Measurements from ENCODE around the gene ROBO1. TPM values are rescaled to one million over a fixed set of nuclear protein-coding genes. Genes with fewer than 3 reads are reported as not detected.

Gene ROBO1
- total and polyA plus RNA-seq, 2 of the 13 experiments (the other 11 are each of a cell fraction or from before 2014, with no cell fraction given) = 52.2 to 71.0 TPM

DNA sequence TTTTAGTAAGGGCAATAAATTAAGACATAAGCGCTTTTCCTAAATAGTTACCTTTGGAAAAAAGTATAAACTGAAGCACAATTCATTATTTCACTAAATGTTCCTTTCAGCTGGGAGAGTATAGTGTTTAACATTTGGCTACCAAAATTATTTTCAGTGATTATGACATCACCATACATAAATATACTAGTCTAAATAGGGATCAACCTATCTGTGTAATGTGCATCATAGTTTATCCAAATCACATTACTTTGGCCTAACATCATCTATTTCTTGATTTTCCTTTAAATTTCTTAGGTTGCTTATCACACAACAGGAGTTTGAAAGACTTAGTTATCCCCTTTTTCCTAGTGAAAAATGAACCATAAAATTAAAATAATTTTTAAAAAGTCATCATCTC is 738.9 kb downstream of the ROBO1 start:
- Histone ChIP-seq H3K27me3 (ENCODE audit: control insufficient read depth in 1 of 2, insufficient read depth in 2 of 2, low read length in 2 of 2) (no peaks in the 10 kb centered on the region), H3K9ac (ENCODE audit: insufficient read depth, low read depth, low read length) (no peak overlapping the region), H3K79me2 (ENCODE audit: insufficient read depth, low read length) (no peaks in the 10 kb centered on the region), H2AFZ (ENCODE audit: low read length) (no peak overlapping the region), H3K36me3 (replicated peaks in 1 of 2; ENCODE audit: control insufficient read depth in 1 of 2, insufficient read depth in 2 of 2, low read length in 2 of 2) (no peaks in the 10 kb centered on the region), H3K4me2 (ENCODE audit: low read depth, low read length) (no peak overlapping the region), H3K27ac (ENCODE audit: extremely low read length, insufficient read depth, low read length) (no peak overlapping the region), H3K4me3 (replicated peaks in 1 of 3; ENCODE audit: insufficient read depth in 1 of 3, low read depth in 2 of 3, low read length in 3 of 3) (no peak overlapping the region), H4K20me1 (ENCODE audit: insufficient read depth, low read length) (no peaks in the 10 kb centered on the region), H3K4me1 (ENCODE audit: insufficient read depth, low read length) (peaks cover 23% of the 10 kb centered on the region), H3K9me3 (ENCODE audit: low read length) (no peaks in the 10 kb centered on the region)
- in situ Hi-C loops (cut with HindIII; ENCODE audit: extremely low pct_ligation_motif_present, low pct_unique_long_range_greater_than_20kb) (no loop called here), intact Hi-C loops (cut with micrococcal nuclease; ENCODE audit: unreplicated experiment) (no loop called here)
- TF ChIP-seq KDM1A (CRISPR knock-in tag; IDR thresholded peaks at IDR 0.05) (no peak), CREB1 (IDR thresholded peaks at IDR 0.05) (0 out of 2 replicates have a peak, but pooled peaks have one; percentile 21), CREB1 (CRISPR knock-in tag; IDR thresholded peaks at IDR 0.05) (no peak), ATF7 (IDR thresholded peaks at IDR 0.05) (peak; percentile 71), ATF7 (CRISPR knock-in tag; IDR thresholded peaks at IDR 0.05) (no peak)
- no peak for FAIRE-seq
- no TSS peak for BruUV-seq (replicated peaks)
- CTCF ChIA-PET (ENCODE audit: low intra/inter-chr PET ratio, low total read pairs) = no interaction called here
- ATAC-seq = no peak
- POLR2A ChIA-PET = no interaction called here
- 95% methylated on average over 1 of the region's 1 CpG for WGBS (ENCODE audit: low lambda C conversion rate)
- DNase-seq (ENCODE audit: low spot score) = no peak

GRCh38 chr3:79027593-79027992 is 740.2 kb downstream of the ROBO1 start:
- no peaks in the 10 kb centered on the region for H4K20me1 ChIP-seq (ENCODE audit: insufficient read depth, low read length)
- H3K27me3 ChIP-seq (ENCODE audit: control insufficient read depth in 1 of 2, insufficient read depth in 2 of 2, low read length in 2 of 2) = no peaks in the 10 kb centered on the region
- H3K4me3 ChIP-seq (replicated peaks in 1 of 3; ENCODE audit: insufficient read depth in 1 of 3, low read depth in 2 of 3, low read length in 3 of 3) = no peak overlapping the region
- H3K4me1 ChIP-seq (ENCODE audit: insufficient read depth, low read length) = peaks cover 23% of the 10 kb centered on the region
- intact Hi-C loops (cut with micrococcal nuclease; ENCODE audit: unreplicated experiment) (no loop called here), in situ Hi-C loops (cut with HindIII; ENCODE audit: extremely low pct_ligation_motif_present, low pct_unique_long_range_greater_than_20kb) (no loop called here)
- DNase-seq (ENCODE audit: low spot score) (no peak), FAIRE-seq (no peak), ATAC-seq (no peak)
- no TSS peak for BruUV-seq (replicated peaks)
- ChIA-PET POLR2A (no interaction called here), CTCF (ENCODE audit: low intra/inter-chr PET ratio, low total read pairs) (no interaction called here)
- no peak overlapping the region for H2AFZ ChIP-seq (ENCODE audit: low read length)
- H3K4me2 ChIP-seq (ENCODE audit: low read depth, low read length) = no peak overlapping the region
- no peak overlapping the region for H3K9ac ChIP-seq (ENCODE audit: insufficient read depth, low read depth, low read length)
- no peaks in the 10 kb centered on the region for H3K9me3 ChIP-seq (ENCODE audit: low read length)
- no peak overlapping the region for H3K27ac ChIP-seq (ENCODE audit: extremely low read length, insufficient read depth, low read length)
- H3K36me3 ChIP-seq (replicated peaks in 1 of 2; ENCODE audit: control insufficient read depth in 1 of 2, insufficient read depth in 2 of 2, low read length in 2 of 2) = no peaks in the 10 kb centered on the region
- H3K79me2 ChIP-seq (ENCODE audit: insufficient read depth, low read length) = no peaks in the 10 kb centered on the region
- WGBS (ENCODE audit: low lambda C conversion rate) = 92% methylated on average over 2 of the region's 2 CpGs
- TF ChIP-seq PTBP1 (IDR thresholded peaks at IDR 0.05; ENCODE audit: low read depth, low read length, poor library complexity, severe bottlenecking) (no peak), GLI4 (CRISPR knock-in tag; IDR thresholded peaks at IDR 0.05; ENCODE audit: borderline replicate concordance) (no peak), ZNF557 (CRISPR knock-in tag; IDR thresholded peaks at IDR 0.05) (no peak)
- TF ChIP-seq, protein P1, sequence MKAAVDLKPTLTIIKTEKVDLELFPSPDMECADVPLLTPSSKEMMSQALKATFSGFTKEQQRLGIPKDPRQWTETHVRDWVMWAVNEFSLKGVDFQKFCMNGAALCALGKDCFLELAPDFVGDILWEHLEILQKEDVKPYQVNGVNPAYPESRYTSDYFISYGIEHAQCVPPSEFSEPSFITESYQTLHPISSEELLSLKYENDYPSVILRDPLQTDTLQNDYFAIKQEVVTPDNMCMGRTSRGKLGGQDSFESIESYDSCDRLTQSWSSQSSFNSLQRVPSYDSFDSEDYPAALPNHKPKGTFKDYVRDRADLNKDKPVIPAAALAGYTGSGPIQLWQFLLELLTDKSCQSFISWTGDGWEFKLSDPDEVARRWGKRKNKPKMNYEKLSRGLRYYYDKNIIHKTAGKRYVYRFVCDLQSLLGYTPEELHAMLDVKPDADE (CRISPR knock-in tag; IDR thresholded peaks at IDR 0.05) = no peak
